Osteoblast (primary cell): ENCODE results near the gene SALL1. TPM values are rescaled to one million over a fixed set of nuclear protein-coding genes. Genes with fewer than 3 reads are reported as not detected.

ENCODE experiments used
- DNase-seq: peaks from one replicate; pipeline ENCODE4 v3.0.0; 2011; ENCODE audit warnings: low spot score, mixed read lengths; ENCODE audit not compliant: insufficient read length; ENCODE audit errors: missing footprints
- H2AFZ ChIP-seq: 2 replicates; pipeline ENCODE4 v1.6.0; 2011; ENCODE audit warnings: mild to moderate bottlenecking, low read length
- H3K27ac ChIP-seq: 2 replicates; pipeline ENCODE4 v1.5.1; 2011; ENCODE audit warnings: mild to moderate bottlenecking, low read depth, low read length, moderate library complexity
- H3K27me3 ChIP-seq: 2 replicates; pipeline ENCODE4 v1.6.0; 2012; ENCODE audit warnings: mild to moderate bottlenecking, control low read depth, inconsistent platforms, low read length, moderate library complexity; ENCODE audit not compliant: insufficient read depth
- H3K36me3 ChIP-seq: 2 replicates; pipeline ENCODE4 v1.5.1; 2011; ENCODE audit warnings: mild to moderate bottlenecking, low read length, control low read depth, moderate library complexity; ENCODE audit not compliant: insufficient read depth
- H3K4me1 ChIP-seq: 2 replicates; pipeline ENCODE4 v1.5.1; 2011; ENCODE audit warnings: mild to moderate bottlenecking, low read length, control low read depth, moderate library complexity; ENCODE audit not compliant: insufficient read depth
- H3K4me2 ChIP-seq: 2 replicates; pipeline ENCODE4 v1.6.0; 2011; ENCODE audit warnings: mild to moderate bottlenecking, low read length; ENCODE audit not compliant: insufficient read depth
- H3K4me3 ChIP-seq: fragments of 200-600 bp; sonication (generic); 3 replicates; pipeline ENCODE4 v1.5.1; 2012; ENCODE audit warnings: mild to moderate bottlenecking, low read length, inconsistent platforms; ENCODE audit not compliant: insufficient read depth
- H3K79me2 ChIP-seq: 2 replicates; pipeline ENCODE4 v1.6.0; 2012; ENCODE audit warnings: mild to moderate bottlenecking, low read length, control low read depth, inconsistent platforms; ENCODE audit not compliant: insufficient read depth
- H3K9me3 ChIP-seq: 2 replicates; pipeline ENCODE4 v1.5.1; 2011; ENCODE audit warnings: low read depth, low read length, control low read depth
- H4K20me1 ChIP-seq: 2 replicates; pipeline ENCODE4 v1.6.0; 2012; ENCODE audit warnings: mild to moderate bottlenecking, low read length, control low read depth; ENCODE audit not compliant: insufficient read depth
- CTCF ChIP-seq: IDR thresholded peaks from 2 replicates; pipeline ENCODE4 v1.5.1; 2011; ENCODE audit warnings: mild to moderate bottlenecking, low read depth, low read length, moderate library complexity; ENCODE audit errors: extremely low read depth
- total RNA-seq: library from RNA; depleted of rRNA; stranded (reverse); fragments of >200 nt; gene quantifications from 2 replicates; pipeline ENCODE4 v1.2.3, GENCODE V29; 2012

Gene SALL1
- total RNA-seq, 1 donor, result under 0.01 TPM

DNA sequence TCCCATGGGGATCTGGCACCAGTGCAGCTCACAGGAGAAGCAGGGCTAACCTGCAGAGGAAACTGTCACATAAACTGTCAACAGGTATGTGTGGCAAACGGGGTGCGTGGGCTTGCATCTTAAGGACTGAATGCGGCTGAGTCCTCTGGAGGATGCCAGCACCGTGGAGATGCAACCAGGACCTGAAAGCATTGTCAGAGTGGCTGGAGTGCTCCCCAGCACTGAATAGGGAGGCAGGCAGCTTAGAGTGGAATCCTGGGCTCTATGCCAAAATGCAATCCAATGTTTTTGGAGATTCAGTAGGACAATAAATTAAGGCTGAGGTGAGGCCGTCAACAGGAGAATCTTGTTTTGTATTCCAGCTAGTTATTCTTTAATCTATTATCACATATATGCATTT is 21.3 kb upstream of the SALL1 start:
- no peak for TF ChIP-seq CTCF
- no peak overlapping the region for H3K27ac ChIP-seq
- no peak for DNase-seq

GRCh38 chr16:51168755-51169154 is 17.7 kb upstream of the SALL1 start:
- no peak overlapping the region for H3K4me3 ChIP-seq
- H3K9me3 ChIP-seq, result no peaks in the 10 kb centered on the region
- H3K36me3 ChIP-seq, result no peaks in the 10 kb centered on the region
- peaks cover 4% of the 10 kb centered on the region for H3K4me1 ChIP-seq
- H2AFZ ChIP-seq, result no peak overlapping the region
- no peak for TF ChIP-seq CTCF
- DNase-seq, result no peak
- no peak overlapping the region for H3K4me2 ChIP-seq
- no peaks in the 10 kb centered on the region for H3K79me2 ChIP-seq
- no peak overlapping the region for H3K27ac ChIP-seq
- H4K20me1 ChIP-seq, result no peaks in the 10 kb centered on the region
- no peaks in the 10 kb centered on the region for H3K27me3 ChIP-seq

More for the DNA sequence above, 21.3 kb upstream of the SALL1 start:
- Histone ChIP-seq H3K27me3 (no peaks in the 10 kb centered on the region), H3K36me3 (no peaks in the 10 kb centered on the region), H3K79me2 (no peaks in the 10 kb centered on the region), H3K4me2 (no peak overlapping the region), H3K9me3 (no peaks in the 10 kb centered on the region), H3K4me1 (no peaks in the 10 kb centered on the region), H2AFZ (no peak overlapping the region), H4K20me1 (no peaks in the 10 kb centered on the region), H3K4me3 (no peak overlapping the region)

DNA sequence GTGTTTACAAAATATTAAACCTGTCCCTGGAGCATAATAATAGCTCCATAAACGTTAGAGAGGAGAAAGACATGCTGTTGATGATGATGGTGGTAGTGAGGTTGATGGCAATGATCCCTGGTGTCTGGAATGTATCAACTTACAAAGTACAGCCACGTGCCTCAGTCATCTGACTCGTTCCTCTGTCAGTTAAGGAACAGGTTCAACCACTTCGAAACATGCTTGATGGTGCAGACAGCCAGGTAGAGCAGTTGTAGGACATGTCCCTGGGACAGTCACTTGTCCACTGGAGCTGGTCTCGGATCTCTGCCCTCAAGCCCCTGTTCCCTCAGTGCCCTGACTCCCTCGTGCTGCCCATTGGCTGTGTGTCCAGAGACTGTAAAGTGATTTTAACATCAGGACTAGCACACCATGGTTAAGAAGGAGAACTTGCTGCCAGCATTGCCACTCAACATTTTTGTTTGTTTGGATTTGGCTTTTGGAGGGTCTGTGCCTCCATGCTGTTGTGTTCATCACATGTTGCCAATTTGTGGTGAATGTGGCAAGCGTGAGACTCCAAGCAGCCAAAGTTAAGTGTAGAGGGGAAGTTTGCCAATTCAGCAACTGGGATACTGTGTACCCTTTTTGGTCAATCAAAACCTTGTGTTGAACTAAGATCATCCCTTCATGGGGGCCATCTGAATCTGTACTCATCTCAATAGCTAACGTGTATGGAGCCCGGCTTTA is 16.3 kb upstream of the SALL1 start:
- Histone ChIP-seq H3K27me3 (no peaks in the 10 kb centered on the region), H3K9me3 (no peaks in the 10 kb centered on the region), H3K4me2 (no peak overlapping the region), H3K27ac (no peak overlapping the region), H3K4me1 (peaks cover 11% of the 10 kb centered on the region), H2AFZ (no peak overlapping the region), H4K20me1 (no peaks in the 10 kb centered on the region), H3K4me3 (no peak overlapping the region), H3K36me3 (no peaks in the 10 kb centered on the region), H3K79me2 (no peaks in the 10 kb centered on the region)
- DNase-seq, result no peak
- no peak for TF ChIP-seq CTCF

DNA sequence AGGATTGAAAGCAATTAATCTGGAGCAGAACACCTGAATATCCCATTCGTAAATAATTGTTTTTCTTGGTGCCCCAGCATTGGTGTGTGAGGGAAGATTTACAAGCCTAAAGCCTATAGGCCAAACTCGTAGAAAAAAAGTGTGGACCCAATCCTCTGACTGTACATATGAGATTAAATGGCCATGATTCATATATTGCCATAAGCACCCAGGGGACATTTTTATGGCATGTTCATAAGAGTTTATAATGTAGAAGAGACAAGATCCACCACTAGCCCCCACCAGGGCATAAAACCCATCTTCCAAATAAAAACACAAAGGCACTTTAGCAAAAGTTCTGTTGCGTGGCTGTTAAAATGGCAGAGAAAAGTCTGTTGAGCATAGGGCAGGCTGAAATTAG is 15.5 kb upstream of the SALL1 start:
- TF ChIP-seq CTCF, result no peak
- Histone ChIP-seq H3K27ac (no peak overlapping the region), H3K4me1 (peaks cover 12% of the 10 kb centered on the region), H3K9me3 (no peaks in the 10 kb centered on the region), H3K4me2 (no peak overlapping the region), H3K27me3 (no peaks in the 10 kb centered on the region), H3K4me3 (no peak overlapping the region), H3K36me3 (no peaks in the 10 kb centered on the region), H3K79me2 (no peaks in the 10 kb centered on the region), H2AFZ (no peak overlapping the region), H4K20me1 (no peaks in the 10 kb centered on the region)
- DNase-seq, result no peak
